ENCODE measurements around the gene CLDN2.
A peak's percentile ranks its signal among the peaks of the same experiment; 100 is the strongest.

CLDN2 gene

GRCh38 chrX:106905064-106905708 lies 15.0 kb upstream of the CLDN2 start:
- no peak overlapping the region for H3K9ac ChIP-seq
- H3K4me3 ChIP-seq = no peak overlapping the region
- H3K27ac ChIP-seq = no peak overlapping the region
- H4K20me1 ChIP-seq = peaks cover 0 to 13% (median 3%) of the 10 kb centered on the region in 11 experiments; a peak in 10 of 22 replicates
- peaks cover 91 to 100% (median 99%) of the 10 kb centered on the region in 11 experiments for H3K27me3 ChIP-seq
- H3K36me3 ChIP-seq = no peaks in the 10 kb centered on the region
- no peak for TF ChIP-seq Cebpa-rat (IDR thresholded peaks at IDR 0.05)
- no peak overlapping the region for H3K4me2 ChIP-seq
- H3K4me1 ChIP-seq = peaks cover 0 to 9% (median 2%) of the 10 kb centered on the region in 10 experiments; a peak in 3 of 20 replicates
- no peaks in the 10 kb centered on the region for H3K9me3 ChIP-seq (replicated peaks in 1 of 11)

- Histone ChIP-seq H4K20me1 (peaks cover 0 to 16% (median 5%) of the 10 kb centered on the region in 11 experiments; a peak in 10 of 22 replicates), H3K4me2 (no peak overlapping the region), H3K27me3 (peaks cover 91 to 100% (median 99%) of the 10 kb centered on the region in 11 experiments), H3K27ac (no peak overlapping the region), H3K4me3 (no peak overlapping the region), H3K36me3 (no peaks in the 10 kb centered on the region), H3K9me3 (replicated peaks in 1 of 11) (no peaks in the 10 kb centered on the region), H3K9ac (no peak overlapping the region), H3K4me1 (peaks cover 0 to 9% (median 2%) of the 10 kb centered on the region in 10 experiments; a peak in 3 of 20 replicates)
- TF ChIP-seq Cebpa-rat (IDR thresholded peaks at IDR 0.05) = no peak
Observed at GRCh38 chrX:106906361-106906760, 13.8 kb upstream of the CLDN2 start.

- Histone ChIP-seq H3K27ac (no peak overlapping the region), H3K36me3 (no peaks in the 10 kb centered on the region), H3K27me3 (peaks cover 97 to 100% (median 99%) of the 10 kb centered on the region in 11 experiments), H4K20me1 (peaks cover 0 to 13% (median 5%) of the 10 kb centered on the region in 11 experiments; a peak in 6 of 22 replicates), H3K9me3 (replicated peaks in 1 of 11) (no peaks in the 10 kb centered on the region), H3K9ac (no peak overlapping the region), H3K4me2 (no peak overlapping the region), H3K4me1 (peaks cover 4 to 11% (median 7%) of the 10 kb centered on the region in 10 experiments; a peak in 18 of 20 replicates), H3K4me3 (no peak overlapping the region)
- TF ChIP-seq Cebpa-rat (IDR thresholded peaks at IDR 0.05) = no peak
Observed at GRCh38 chrX:106912864-106913263, 7.3 kb upstream of the CLDN2 start.

GRCh38 chrX:106917830-106918500 lies 2.2 kb upstream of the CLDN2 start:
- Histone ChIP-seq H3K9ac (no peak overlapping the region), H3K27me3 (peaks cover 93 to 100% (median 99%) of the 10 kb centered on the region in 11 experiments), H3K36me3 (no peaks in the 10 kb centered on the region), H3K9me3 (replicated peaks in 1 of 11) (no peaks in the 10 kb centered on the region), H3K4me2 (peak overlapping the region; percentile 8 to 59 (median 31); a peak in 21 of 22 replicates), H4K20me1 (peaks cover 0 to 7% (median 0%) of the 10 kb centered on the region in 11 experiments; a peak in 2 of 22 replicates), H3K4me3 (no peak overlapping the region), H3K4me1 (peaks cover 8 to 17% (median 13%) of the 10 kb centered on the region in 10 experiments; a peak in 18 of 20 replicates), H3K27ac (no peak overlapping the region)
- TF ChIP-seq Cebpa-rat (IDR thresholded peaks at IDR 0.05) = no peak

- H3K4me2 ChIP-seq = no peak overlapping the region
- peaks cover 8 to 17% (median 13%) of the 10 kb centered on the region in 10 experiments; a peak in 18 of 20 replicates for H3K4me1 ChIP-seq
- H3K9me3 ChIP-seq (replicated peaks in 1 of 11) = no peaks in the 10 kb centered on the region; a peak in 1 of 22 replicates
- no peaks in the 10 kb centered on the region for H3K36me3 ChIP-seq
- no peak overlapping the region for H3K4me3 ChIP-seq
- H3K27ac ChIP-seq = no peak overlapping the region
- no peak overlapping the region for H3K9ac ChIP-seq
- H4K20me1 ChIP-seq = peaks cover 0 to 7% (median 0%) of the 10 kb centered on the region in 11 experiments; a peak in 2 of 22 replicates
- no peak for TF ChIP-seq Cebpa-rat (IDR thresholded peaks at IDR 0.05)
- peaks cover 83 to 99% (median 95%) of the 10 kb centered on the region in 11 experiments for H3K27me3 ChIP-seq
Observed at GRCh38 chrX:106921637-106922036, 1.4 kb downstream of the CLDN2 start.

- Histone ChIP-seq H3K27me3 (peaks cover 79 to 98% (median 95%) of the 10 kb centered on the region in 11 experiments), H3K9me3 (replicated peaks in 1 of 11) (no peaks in the 10 kb centered on the region; a peak in 1 of 22 replicates), H3K9ac (no peak overlapping the region), H3K4me1 (no peaks in the 10 kb centered on the region), H3K4me2 (no peak overlapping the region), H4K20me1 (no peaks in the 10 kb centered on the region; a peak in 3 of 22 replicates), H3K36me3 (no peaks in the 10 kb centered on the region), H3K4me3 (no peak overlapping the region), H3K27ac (no peak overlapping the region)
- no peak for TF ChIP-seq Cebpa-rat (IDR thresholded peaks at IDR 0.05)
Observed at GRCh38 chrX:106927023-106927422, 6.8 kb downstream of the CLDN2 start.

- Histone ChIP-seq H3K9me3 (replicated peaks in 1 of 11) (no peaks in the 10 kb centered on the region; a peak in 1 of 22 replicates), H3K4me3 (no peak overlapping the region), H4K20me1 (no peaks in the 10 kb centered on the region; a peak in 3 of 22 replicates), H3K9ac (no peak overlapping the region), H3K27me3 (peaks cover 79 to 98% (median 95%) of the 10 kb centered on the region in 11 experiments), H3K4me1 (no peaks in the 10 kb centered on the region), H3K36me3 (no peaks in the 10 kb centered on the region), H3K4me2 (no peak overlapping the region), H3K27ac (no peak overlapping the region)
- TF ChIP-seq Cebpa-rat (IDR thresholded peaks at IDR 0.05) = no peak
Observed at GRCh38 chrX:106927700-106928099, 7.5 kb downstream of the CLDN2 start.

GRCh38 chrX:106928227-106928626 lies 8.0 kb downstream of the CLDN2 start:
- Histone ChIP-seq H4K20me1 (peaks cover 0 to 3% (median 0%) of the 10 kb centered on the region in 11 experiments; a peak in 5 of 22 replicates), H3K9ac (no peak overlapping the region), H3K36me3 (no peaks in the 10 kb centered on the region), H3K27ac (no peak overlapping the region), H3K4me1 (peaks cover 0 to 2% (median 0%) of the 10 kb centered on the region in 10 experiments; a peak in 5 of 20 replicates), H3K4me3 (no peak overlapping the region), H3K27me3 (peaks cover 80 to 98% (median 95%) of the 10 kb centered on the region in 11 experiments), H3K4me2 (no peak overlapping the region), H3K9me3 (replicated peaks in 1 of 11) (no peaks in the 10 kb centered on the region; a peak in 1 of 22 replicates)
- no peak for TF ChIP-seq Cebpa-rat (IDR thresholded peaks at IDR 0.05)

- no peaks in the 10 kb centered on the region for H3K36me3 ChIP-seq
- H3K4me1 ChIP-seq = peaks cover 0 to 8% (median 0%) of the 10 kb centered on the region in 10 experiments; a peak in 5 of 20 replicates
- peaks cover 0 to 6% (median 0%) of the 10 kb centered on the region in 11 experiments; a peak in 6 of 22 replicates for H4K20me1 ChIP-seq
- H3K9ac ChIP-seq = no peak overlapping the region
- H3K27me3 ChIP-seq = peaks cover 89 to 98% (median 96%) of the 10 kb centered on the region in 11 experiments
- H3K9me3 ChIP-seq (replicated peaks in 1 of 11) = no peaks in the 10 kb centered on the region
- H3K4me2 ChIP-seq = no peak overlapping the region
- H3K27ac ChIP-seq = no peak overlapping the region
- TF ChIP-seq Cebpa-rat (IDR thresholded peaks at IDR 0.05) = no peak
- H3K4me3 ChIP-seq = no peak overlapping the region
Observed at GRCh38 chrX:106931831-106932491, 11.8 kb downstream of the CLDN2 start.

Data from BLaER1 treated with 17β-estradiol and CSF1 and Interleukin-3, amounts not matched to agents 10 nM and 100 nM (cell line).